ENCODE results near the gene EEF2KMT. TPM values are rescaled to one million over a fixed set of nuclear protein-coding genes. Genes with fewer than 3 reads are reported as not detected.

Gene EEF2KMT
- total and polyA plus RNA-seq, 2 of the 13 experiments (the other 11 are each of a cell fraction or from before 2014, with no cell fraction given) = 10.7 to 26.9 TPM

GRCh38 chr16:5062790-5063765, 34.5 kb downstream of the EEF2KMT start:
- Histone ChIP-seq H3K9me3 (ENCODE audit: low read length) (no peaks in the 10 kb centered on the region), H3K27me3 (ENCODE audit: control insufficient read depth in 1 of 2, insufficient read depth in 2 of 2, low read length in 2 of 2) (peaks cover 0 to 21% of the 10 kb centered on the region in 2 experiments; a peak in 2 of 5 replicates), H3K4me3 (replicated peaks in 1 of 3; ENCODE audit: insufficient read depth in 1 of 3, low read depth in 2 of 3, low read length in 3 of 3) (no peak overlapping the region), H3K36me3 (replicated peaks in 1 of 2; ENCODE audit: control insufficient read depth in 1 of 2, insufficient read depth in 2 of 2, low read length in 2 of 2) (no peaks in the 10 kb centered on the region), H3K4me2 (ENCODE audit: low read depth, low read length) (no peak overlapping the region), H4K20me1 (ENCODE audit: insufficient read depth, low read length) (no peaks in the 10 kb centered on the region), H3K9ac (ENCODE audit: insufficient read depth, low read depth, low read length) (no peak overlapping the region), H3K79me2 (ENCODE audit: insufficient read depth, low read length) (no peaks in the 10 kb centered on the region), H2AFZ (ENCODE audit: low read length) (no peak overlapping the region), H3K4me1 (ENCODE audit: insufficient read depth, low read length) (peaks cover 21% of the 10 kb centered on the region), H3K27ac (ENCODE audit: extremely low read length, insufficient read depth, low read length) (no peak overlapping the region)
- CTCF ChIA-PET (ENCODE audit: low intra/inter-chr PET ratio, low total read pairs) = no interaction called here
- in situ Hi-C loops (cut with HindIII; ENCODE audit: extremely low pct_ligation_motif_present, low pct_unique_long_range_greater_than_20kb) = no loop called here
- ATAC-seq = no peak
- WGBS (ENCODE audit: low lambda C conversion rate) = 36% methylated on average over 19 of the region's 19 CpGs
- BruUV-seq (replicated peaks) = no TSS peak
- no peak for FAIRE-seq
- no peak for DNase-seq (ENCODE audit: low spot score)
- intact Hi-C loops (cut with micrococcal nuclease; ENCODE audit: unreplicated experiment) = no loop called here
- POLR2A ChIA-PET = no interaction called here
- TF ChIP-seq, protein P1, sequence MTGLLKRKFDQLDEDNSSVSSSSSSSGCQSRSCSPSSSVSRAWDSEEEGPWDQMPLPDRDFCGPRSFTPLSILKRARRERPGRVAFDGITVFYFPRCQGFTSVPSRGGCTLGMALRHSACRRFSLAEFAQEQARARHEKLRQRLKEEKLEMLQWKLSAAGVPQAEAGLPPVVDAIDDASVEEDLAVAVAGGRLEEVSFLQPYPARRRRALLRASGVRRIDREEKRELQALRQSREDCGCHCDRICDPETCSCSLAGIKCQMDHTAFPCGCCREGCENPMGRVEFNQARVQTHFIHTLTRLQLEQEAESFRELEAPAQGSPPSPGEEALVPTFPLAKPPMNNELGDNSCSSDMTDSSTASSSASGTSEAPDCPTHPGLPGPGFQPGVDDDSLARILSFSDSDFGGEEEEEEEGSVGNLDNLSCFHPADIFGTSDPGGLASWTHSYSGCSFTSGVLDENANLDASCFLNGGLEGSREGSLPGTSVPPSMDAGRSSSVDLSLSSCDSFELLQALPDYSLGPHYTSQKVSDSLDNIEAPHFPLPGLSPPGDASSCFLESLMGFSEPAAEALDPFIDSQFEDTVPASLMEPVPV (CRISPR knock-in tag; IDR thresholded peaks at IDR 0.05) = no peak
- TF ChIP-seq MZF1 (CRISPR knock-in tag; IDR thresholded peaks at IDR 0.05; ENCODE audit: borderline replicate concordance) = no peak
- TF ChIP-seq BCL3 (CRISPR knock-in tag; IDR thresholded peaks at IDR 0.05) = no peak
- TF ChIP-seq ARNT (IDR thresholded peaks at IDR 0.05) = no peak
- TF ChIP-seq TP53 (CRISPR knock-in tag; conservative IDR thresholded peaks at IDR 0.05) = no peak
- TF ChIP-seq, protein P2, sequence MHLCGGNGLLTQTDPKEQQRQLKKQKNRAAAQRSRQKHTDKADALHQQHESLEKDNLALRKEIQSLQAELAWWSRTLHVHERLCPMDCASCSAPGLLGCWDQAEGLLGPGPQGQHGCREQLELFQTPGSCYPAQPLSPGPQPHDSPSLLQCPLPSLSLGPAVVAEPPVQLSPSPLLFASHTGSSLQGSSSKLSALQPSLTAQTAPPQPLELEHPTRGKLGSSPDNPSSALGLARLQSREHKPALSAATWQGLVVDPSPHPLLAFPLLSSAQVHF (CRISPR knock-in tag; IDR thresholded peaks at IDR 0.05) = no peak
- TF ChIP-seq ZNF616 (CRISPR knock-in tag; IDR thresholded peaks at IDR 0.05; ENCODE audit: low read depth) = no peak
- no peak for TF ChIP-seq ZNF343 (CRISPR knock-in tag; IDR thresholded peaks at IDR 0.05)
- TF ChIP-seq JUN (CRISPR knock-in tag; IDR thresholded peaks at IDR 0.05) = no peak
- 0 out of 2 replicates have a peak, but pooled peaks have one; percentile 24 for TF ChIP-seq HES4 (CRISPR knock-in tag; IDR thresholded peaks at IDR 0.05; ENCODE audit: borderline replicate concordance)
- no peak for TF ChIP-seq ZNF724P (CRISPR knock-in tag; IDR thresholded peaks at IDR 0.05; ENCODE audit: borderline replicate concordance)
- TF ChIP-seq RXRB (CRISPR knock-in tag; IDR thresholded peaks at IDR 0.05; ENCODE audit: borderline replicate concordance) = no peak
- TF ChIP-seq NKX3-1 (CRISPR knock-in tag; IDR thresholded peaks at IDR 0.05) = no peak
- TF ChIP-seq HHEX (CRISPR knock-in tag; IDR thresholded peaks at IDR 0.05) = no peak
- TF ChIP-seq YY1 (IDR thresholded peaks at IDR 0.05; ENCODE audit: insufficient read depth, insufficient replicate concordance, low read depth, low read length) = no peak
- TF ChIP-seq SIN3A (IDR thresholded peaks at IDR 0.05; ENCODE audit: borderline replicate concordance, low read depth, low read length) = no peak
- peak; percentile 38 for TF ChIP-seq CTCF (CRISPR knock-in tag; IDR thresholded peaks at IDR 0.05)
- no peak for TF ChIP-seq ATF7 (IDR thresholded peaks at IDR 0.05)
- TF ChIP-seq ATF7 (CRISPR knock-in tag; IDR thresholded peaks at IDR 0.05) = no peak
